Measurements from ENCODE around the gene CCDC51.

DNA sequence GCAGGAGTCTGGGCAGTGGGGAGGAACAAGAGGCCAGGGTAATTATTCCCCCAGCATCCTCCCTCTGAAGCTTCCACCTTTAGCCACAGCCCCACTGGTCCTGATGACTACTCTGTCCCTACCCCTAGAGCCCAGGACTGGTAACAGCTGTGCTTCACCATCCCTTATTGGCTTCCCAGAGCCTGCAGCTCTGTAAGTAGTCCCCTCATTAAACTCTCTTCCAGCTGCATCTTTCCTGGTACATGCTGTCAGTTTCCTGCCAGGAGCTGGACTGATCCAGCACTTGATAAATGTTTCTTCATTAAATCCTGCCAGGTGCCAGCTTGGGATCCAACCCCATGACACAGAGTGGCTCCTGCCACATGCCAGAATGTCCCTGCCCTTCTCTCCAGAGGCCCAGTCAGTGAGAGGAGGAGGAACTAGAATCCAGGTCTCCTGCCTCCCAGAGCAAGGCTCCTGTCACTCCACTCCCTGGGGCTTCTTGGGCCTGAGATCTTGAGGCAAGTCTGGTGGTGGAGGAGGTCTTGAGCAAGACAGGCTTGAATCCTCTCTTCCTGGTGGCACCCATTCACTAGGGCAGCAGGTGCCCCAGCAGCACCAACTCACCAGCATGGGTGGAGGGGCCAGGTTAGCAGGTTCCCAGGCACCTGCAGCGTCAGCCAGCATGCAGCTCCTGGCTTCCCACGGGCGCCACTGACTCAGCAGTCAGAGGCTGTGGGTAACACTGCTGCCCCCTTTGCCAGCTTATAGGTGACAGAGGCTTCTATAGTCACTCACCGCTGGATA is 40.3 kb downstream of the CCDC51 start:
- TF ChIP-seq POLR2AphosphoS5 (IDR thresholded peaks at IDR 0.05) = no peak
- TF ChIP-seq, protein P1, sequence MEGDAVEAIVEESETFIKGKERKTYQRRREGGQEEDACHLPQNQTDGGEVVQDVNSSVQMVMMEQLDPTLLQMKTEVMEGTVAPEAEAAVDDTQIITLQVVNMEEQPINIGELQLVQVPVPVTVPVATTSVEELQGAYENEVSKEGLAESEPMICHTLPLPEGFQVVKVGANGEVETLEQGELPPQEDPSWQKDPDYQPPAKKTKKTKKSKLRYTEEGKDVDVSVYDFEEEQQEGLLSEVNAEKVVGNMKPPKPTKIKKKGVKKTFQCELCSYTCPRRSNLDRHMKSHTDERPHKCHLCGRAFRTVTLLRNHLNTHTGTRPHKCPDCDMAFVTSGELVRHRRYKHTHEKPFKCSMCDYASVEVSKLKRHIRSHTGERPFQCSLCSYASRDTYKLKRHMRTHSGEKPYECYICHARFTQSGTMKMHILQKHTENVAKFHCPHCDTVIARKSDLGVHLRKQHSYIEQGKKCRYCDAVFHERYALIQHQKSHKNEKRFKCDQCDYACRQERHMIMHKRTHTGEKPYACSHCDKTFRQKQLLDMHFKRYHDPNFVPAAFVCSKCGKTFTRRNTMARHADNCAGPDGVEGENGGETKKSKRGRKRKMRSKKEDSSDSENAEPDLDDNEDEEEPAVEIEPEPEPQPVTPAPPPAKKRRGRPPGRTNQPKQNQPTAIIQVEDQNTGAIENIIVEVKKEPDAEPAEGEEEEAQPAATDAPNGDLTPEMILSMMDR (IDR thresholded peaks at IDR 0.05) = no peak

Data from prostate gland (tissue), 2 donors.